HG02938 (cell line): ENCODE results near the gene NDUFB5.
"Not testable (repeated sequence)": the region's sequence is repeated elsewhere in the genome, so short reads cannot be mapped to it uniquely, and the experiment has no call there.

Experiments used
- ATAC-seq: cut with Tn5 transposase; IDR thresholded peaks from one replicate; pipeline ENCODE4 v1.9.1; 2021; ENCODE audit warnings: mild to moderate bottlenecking, moderate library complexity; ENCODE audit not compliant: unreplicated experiment

Gene NDUFB5

GRCh38 chr3:179630753-179631451 is 26.3 kb downstream of the NDUFB5 start:
- no peak for ATAC-seq

- no peak for ATAC-seq
Observed at GRCh38 chr3:179640469-179640868, 35.9 kb downstream of the NDUFB5 start.

GRCh38 chr3:179642871-179643270 is 38.3 kb downstream of the NDUFB5 start:
- no peak for ATAC-seq

GRCh38 chr3:179643837-179644236 is 39.2 kb downstream of the NDUFB5 start:
- ATAC-seq = not testable (repeated sequence)

GRCh38 chr3:179646177-179646576 is 41.6 kb downstream of the NDUFB5 start:
- no peak for ATAC-seq

GRCh38 chr3:179651687-179652446 is 47.3 kb downstream of the NDUFB5 start:
- no peak for ATAC-seq

GRCh38 chr3:179652447-179653095 is 48.0 kb downstream of the NDUFB5 start, which contains the start of gene USP13:
TSS of gene USP13 (plus strand) at chr3:179653040. CDS start at chr3:179653226, 186 bp downstream.
- peak; percentile 72 for ATAC-seq

- ATAC-seq = peak; percentile 48
Observed at GRCh38 chr3:179653096-179653797, 48.7 kb downstream of the NDUFB5 start.

GRCh38 chr3:179655236-179655635 is 50.6 kb downstream of the NDUFB5 start:
- ATAC-seq = no peak

- ATAC-seq = no peak
Observed at GRCh38 chr3:179658606-179659005, 54.0 kb downstream of the NDUFB5 start.

- ATAC-seq = no peak
Observed at GRCh38 chr3:179660872-179661271, 56.3 kb downstream of the NDUFB5 start.

GRCh38 chr3:179661777-179662176 is 57.2 kb downstream of the NDUFB5 start:
- ATAC-seq = no peak

GRCh38 chr3:179663093-179663492 is 58.5 kb downstream of the NDUFB5 start:
- no peak for ATAC-seq

- no peak for ATAC-seq
Observed at GRCh38 chr3:179666030-179666429, 61.4 kb downstream of the NDUFB5 start.

- ATAC-seq = no peak
Observed at GRCh38 chr3:179666436-179667035, 61.9 kb downstream of the NDUFB5 start.

GRCh38 chr3:179668429-179668828 is 63.8 kb downstream of the NDUFB5 start:
- no peak for ATAC-seq

- ATAC-seq = no peak
Observed at GRCh38 chr3:179670311-179670710, 65.7 kb downstream of the NDUFB5 start.

- ATAC-seq = no peak
Observed at GRCh38 chr3:179671309-179671708, 66.7 kb downstream of the NDUFB5 start.

GRCh38 chr3:179671747-179672242 is 67.2 kb downstream of the NDUFB5 start:
- no peak for ATAC-seq

GRCh38 chr3:179672918-179673317 is 68.3 kb downstream of the NDUFB5 start:
- ATAC-seq = no peak
